ENCODE results near the gene RARG. TPM values are rescaled to one million over a fixed set of nuclear protein-coding genes. Genes with fewer than 3 reads are reported as not detected.

RARG gene
- total RNA-seq, 4 donors from 2014 or later, result 4.3 to 23.5 (median 13.2) TPM

DNA sequence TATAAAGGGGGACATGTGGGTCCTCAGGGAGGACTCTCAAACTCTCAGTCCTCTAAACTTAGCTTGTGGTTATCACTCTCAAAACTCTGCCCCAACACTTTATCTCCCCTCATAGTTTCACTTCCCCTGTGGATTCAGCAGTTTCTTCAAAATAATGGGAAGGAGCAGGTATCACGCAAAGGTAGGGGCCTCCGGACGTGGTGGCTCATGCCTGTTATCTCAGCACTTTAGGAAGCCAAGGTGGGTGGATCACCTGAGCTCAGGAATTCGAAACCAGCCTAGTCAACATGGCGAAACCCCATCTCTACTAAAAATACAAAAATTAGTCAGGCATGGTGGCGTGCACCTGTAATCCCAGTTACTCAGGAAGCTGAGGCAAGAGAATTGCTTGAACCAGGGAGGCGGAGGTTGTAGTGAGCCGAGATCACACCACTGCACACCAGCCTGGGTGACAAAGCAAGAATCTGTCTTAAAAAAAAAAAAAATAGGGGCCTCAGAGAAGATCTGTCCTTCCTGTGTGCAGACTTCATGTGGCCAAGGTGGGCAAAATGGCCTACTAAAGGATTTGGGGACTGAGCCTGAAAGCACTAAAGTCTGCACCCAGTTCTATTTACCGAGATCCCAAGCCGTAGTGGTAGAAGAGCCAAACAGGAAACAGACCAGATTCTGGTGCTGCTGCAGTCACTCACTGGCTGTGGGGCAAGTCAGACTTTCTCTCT lies 31.4 kb downstream of the RARG start:
- ATAC-seq (ENCODE audit: low FRiP score) (no peak), DNase-seq (ENCODE audit: low spot score) (no peak)
- TF ChIP-seq, protein P1, sequence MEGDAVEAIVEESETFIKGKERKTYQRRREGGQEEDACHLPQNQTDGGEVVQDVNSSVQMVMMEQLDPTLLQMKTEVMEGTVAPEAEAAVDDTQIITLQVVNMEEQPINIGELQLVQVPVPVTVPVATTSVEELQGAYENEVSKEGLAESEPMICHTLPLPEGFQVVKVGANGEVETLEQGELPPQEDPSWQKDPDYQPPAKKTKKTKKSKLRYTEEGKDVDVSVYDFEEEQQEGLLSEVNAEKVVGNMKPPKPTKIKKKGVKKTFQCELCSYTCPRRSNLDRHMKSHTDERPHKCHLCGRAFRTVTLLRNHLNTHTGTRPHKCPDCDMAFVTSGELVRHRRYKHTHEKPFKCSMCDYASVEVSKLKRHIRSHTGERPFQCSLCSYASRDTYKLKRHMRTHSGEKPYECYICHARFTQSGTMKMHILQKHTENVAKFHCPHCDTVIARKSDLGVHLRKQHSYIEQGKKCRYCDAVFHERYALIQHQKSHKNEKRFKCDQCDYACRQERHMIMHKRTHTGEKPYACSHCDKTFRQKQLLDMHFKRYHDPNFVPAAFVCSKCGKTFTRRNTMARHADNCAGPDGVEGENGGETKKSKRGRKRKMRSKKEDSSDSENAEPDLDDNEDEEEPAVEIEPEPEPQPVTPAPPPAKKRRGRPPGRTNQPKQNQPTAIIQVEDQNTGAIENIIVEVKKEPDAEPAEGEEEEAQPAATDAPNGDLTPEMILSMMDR (IDR thresholded peaks at IDR 0.05), result no peak

DNA sequence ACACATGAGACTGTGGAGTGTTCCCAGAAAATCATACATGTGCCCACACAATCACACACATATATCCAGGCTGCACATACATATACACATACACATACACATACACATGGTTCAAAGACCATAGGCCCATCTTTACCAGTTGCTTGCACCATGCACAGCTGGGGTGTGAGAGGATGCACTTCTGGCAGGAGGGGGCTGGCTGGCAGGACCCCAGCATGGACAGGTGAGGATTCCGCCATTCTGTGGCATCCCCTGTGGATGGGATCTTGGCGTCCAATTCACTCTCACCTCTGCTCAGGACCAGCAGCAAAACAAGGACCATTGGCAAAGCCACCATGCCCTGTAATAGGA lies 31.9 kb downstream of the RARG start:
- DNase-seq (ENCODE audit: low spot score) (no peak), ATAC-seq (ENCODE audit: low FRiP score) (no peak)
- TF ChIP-seq, protein P1 (IDR thresholded peaks at IDR 0.05), result no peak

DNA sequence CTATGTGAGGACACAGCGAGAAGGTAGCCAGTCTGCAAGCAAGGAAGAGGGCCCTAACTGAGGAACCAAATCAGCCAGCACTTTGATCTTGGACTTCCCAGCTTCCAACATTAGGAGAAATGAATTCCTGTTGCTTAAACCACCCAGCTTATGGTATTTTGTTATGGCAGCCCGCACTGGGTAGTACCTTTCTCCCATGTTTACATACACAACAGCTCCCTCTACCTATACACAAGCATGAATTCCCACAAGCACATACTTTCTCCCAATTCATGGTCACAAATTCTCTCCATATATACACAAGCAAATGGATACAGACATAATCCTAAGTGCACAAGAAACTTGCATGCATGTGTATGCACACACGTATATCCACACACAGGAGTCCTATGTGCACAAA lies 32.3 kb downstream of the RARG start:
- ATAC-seq (ENCODE audit: low FRiP score) (no peak), DNase-seq (ENCODE audit: low spot score) (no peak)
- TF ChIP-seq, protein P1 (IDR thresholded peaks at IDR 0.05), result no peak

DNA sequence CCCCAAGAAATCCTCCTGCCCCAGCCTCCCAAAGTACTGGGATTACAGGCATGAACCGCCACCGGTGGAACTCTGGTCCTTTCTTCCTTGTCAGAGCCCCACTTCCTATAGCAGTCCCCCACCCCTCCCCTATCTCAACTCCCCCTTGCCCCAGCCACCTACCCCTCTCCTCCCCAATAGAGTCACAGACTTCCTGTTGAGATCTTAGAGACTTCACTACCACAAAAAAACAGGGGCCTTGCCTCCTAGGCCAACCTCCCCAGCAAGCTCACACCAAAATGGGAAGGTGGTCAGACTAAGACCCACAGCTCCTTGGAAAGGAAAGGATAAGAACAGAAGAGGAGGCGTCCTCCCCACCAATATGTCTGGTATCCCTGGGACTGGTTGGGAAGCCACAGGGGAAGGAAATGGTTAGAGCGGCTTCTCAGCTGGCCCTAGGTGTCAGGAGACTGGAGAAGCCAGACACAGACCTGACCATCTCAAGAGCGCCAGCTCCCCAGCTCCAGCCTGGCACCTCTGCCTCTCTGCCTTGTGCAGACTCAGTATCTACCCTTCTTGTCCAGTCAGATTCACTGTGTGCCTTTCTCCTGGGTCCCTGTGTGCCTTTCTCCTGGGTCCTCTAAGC lies 33.4 kb downstream of the RARG start:
- TF ChIP-seq, protein P1 (IDR thresholded peaks at IDR 0.05), result no peak
- DNase-seq (ENCODE audit: low spot score) (no peak), ATAC-seq (ENCODE audit: low FRiP score) (no peak)

DNA sequence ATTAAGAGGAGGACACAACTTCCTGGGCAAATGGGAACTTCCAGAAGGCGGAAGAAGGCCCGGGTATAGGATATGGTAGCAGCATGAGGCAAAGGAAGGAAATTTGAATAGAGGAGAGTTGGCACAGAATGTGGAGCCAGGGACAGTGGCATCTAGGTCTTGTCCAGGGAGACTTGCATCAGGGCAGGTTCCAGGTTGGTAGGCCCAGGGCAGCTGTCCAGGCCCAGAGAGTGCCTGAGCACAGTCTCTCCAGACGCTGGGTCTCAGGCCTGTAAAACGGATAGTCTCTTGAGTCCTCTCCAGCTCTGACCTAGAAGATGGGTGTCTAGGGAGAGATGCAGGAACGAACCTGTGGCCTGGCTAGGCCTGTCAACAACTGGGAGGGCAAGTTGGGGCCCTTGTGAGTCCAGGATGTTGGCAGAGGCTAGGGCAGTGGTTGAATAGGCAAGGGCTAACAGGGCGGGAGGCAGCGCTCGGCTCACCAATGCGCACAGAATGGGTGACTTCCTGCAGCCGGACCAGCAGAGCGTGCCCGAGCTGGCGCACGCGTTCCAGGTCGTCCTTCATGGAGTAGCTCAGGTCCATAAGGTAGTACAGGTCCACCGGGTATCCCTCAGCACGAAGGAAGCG lies 34.9 kb downstream of the RARG start:
- no peak for DNase-seq (ENCODE audit: low spot score)
- ATAC-seq (ENCODE audit: low FRiP score), result no peak
- TF ChIP-seq, protein P1 (IDR thresholded peaks at IDR 0.05), result no peak

DNA sequence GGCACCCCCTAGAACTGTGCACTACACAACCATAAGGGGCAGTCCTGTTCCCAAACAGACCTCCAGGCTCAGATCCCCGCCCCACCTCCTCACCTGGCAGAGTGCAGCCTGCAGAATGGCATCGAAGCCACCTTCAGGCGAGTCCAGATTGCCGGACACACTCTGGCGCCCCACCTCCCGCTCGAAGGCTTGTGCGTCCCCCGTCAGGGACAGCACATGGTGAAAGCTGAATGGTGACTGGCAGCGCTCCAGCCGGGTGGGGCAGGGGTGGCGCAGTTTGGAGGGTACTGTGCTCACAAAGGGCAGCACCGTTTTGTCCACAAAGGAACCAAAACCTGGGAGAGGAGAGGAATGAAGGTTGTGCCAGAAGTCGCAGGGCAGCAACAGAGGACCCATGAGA lies 35.5 kb downstream of the RARG start:
- no peak for ATAC-seq (ENCODE audit: low FRiP score)
- TF ChIP-seq, protein P1 (IDR thresholded peaks at IDR 0.05), result no peak
- no peak for DNase-seq (ENCODE audit: low spot score)
